ENCODE data around the gene KAT5. TPM values are rescaled to one million over a fixed set of nuclear protein-coding genes. Genes with fewer than 3 reads are reported as not detected.
A peak's percentile ranks its signal among the peaks of the same experiment; 100 is the strongest.
"Not testable (repeated sequence)": the region's sequence is repeated elsewhere in the genome, so short reads cannot be mapped to it uniquely, and the experiment has no call there.

The KAT5 gene
- total and polyA plus RNA-seq, 4 donors = 45.3 to 95.3 (median 79.3) TPM

GRCh38 chr11:65743681-65744025 is 31.6 kb downstream of the KAT5 start:
- no peak overlapping the region for H3K9ac ChIP-seq (ENCODE audit: insufficient read depth in 1 of 2, low read length in 2 of 2)
- TF ChIP-seq CTCF (IDR thresholded peaks at IDR 0.05; ENCODE audit: control extremely low read depth, extremely low read depth) = no peak
- DNase-seq (no peak), ATAC-seq (ENCODE audit: insufficient read depth, low FRiP score) (no peak)
- H3K36me3 ChIP-seq (ENCODE audit: control insufficient read depth in 4 of 4, insufficient read depth in 4 of 4, low read length in 4 of 4) = no peaks in the 10 kb centered on the region
- no peaks in the 10 kb centered on the region for H3K4me1 ChIP-seq (ENCODE audit: control insufficient read depth in 5 of 5, insufficient read depth in 5 of 5, low read length in 5 of 5)
- 78 to 88% methylated on average over 10 of the region's 10 CpGs for WGBS, 2 donors
- peaks cover 0 to 3% (median 0%) of the 10 kb centered on the region in 3 donors for H3K27me3 ChIP-seq (ENCODE audit: control insufficient read depth in 3 of 3, insufficient read depth in 3 of 3, low read length in 2 of 3)
- H3K27ac ChIP-seq (ENCODE audit: low read depth in 1 of 2, low read length in 1 of 2) = no peak overlapping the region
- H3K4me3 ChIP-seq = no peak overlapping the region
- no peaks in the 10 kb centered on the region for H3K9me3 ChIP-seq (ENCODE audit: control insufficient read depth in 4 of 4, insufficient read depth in 3 of 4, low read length in 3 of 4)

DNA sequence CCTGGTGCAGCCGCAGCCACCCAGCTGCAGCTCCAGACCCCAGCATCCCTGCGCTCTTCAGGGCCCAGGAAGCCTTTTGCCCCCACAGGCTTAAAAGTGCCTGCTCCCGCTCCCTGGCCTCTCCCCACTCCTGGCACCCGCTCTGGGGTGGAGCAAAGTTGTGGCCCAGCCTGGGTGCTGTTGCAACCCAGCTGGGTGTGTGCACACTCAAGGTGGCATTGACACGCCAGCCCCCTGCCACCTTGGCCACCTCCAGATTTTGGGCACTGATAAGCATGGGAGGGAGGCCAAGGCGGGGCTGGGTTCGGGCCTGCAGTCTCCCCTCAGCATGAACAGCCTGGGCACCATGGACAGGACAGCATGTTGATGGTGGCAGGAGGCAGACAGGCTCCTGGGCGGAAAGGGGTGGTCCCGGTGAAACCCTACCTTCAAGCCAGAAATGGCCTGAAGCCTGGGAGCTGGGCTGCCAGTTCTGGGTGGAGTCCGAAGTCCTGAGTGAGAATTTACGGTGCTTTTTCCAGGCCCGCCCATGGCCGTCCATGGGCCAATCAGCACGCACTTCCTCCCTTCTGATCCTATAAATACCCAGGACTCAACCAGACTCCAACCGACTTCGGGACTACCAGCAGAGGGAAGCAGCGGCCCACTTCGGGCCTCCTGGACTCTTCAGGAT is 32.1 kb downstream of the KAT5 start:
- ATAC-seq (ENCODE audit: insufficient read depth, low FRiP score) (no peak), DNase-seq (peak in 1 of 3 donors; percentile 8)
- Histone ChIP-seq H3K4me1 (ENCODE audit: control insufficient read depth in 5 of 5, insufficient read depth in 5 of 5, low read length in 5 of 5) (no peaks in the 10 kb centered on the region), H3K27ac (ENCODE audit: low read depth in 1 of 2, low read length in 1 of 2) (no peak overlapping the region), H3K36me3 (ENCODE audit: control insufficient read depth in 4 of 4, insufficient read depth in 4 of 4, low read length in 4 of 4) (no peaks in the 10 kb centered on the region), H3K4me3 (no peak overlapping the region), H3K9ac (ENCODE audit: insufficient read depth in 1 of 2, low read length in 2 of 2) (no peak overlapping the region), H3K9me3 (ENCODE audit: control insufficient read depth in 4 of 4, insufficient read depth in 3 of 4, low read length in 3 of 4) (no peaks in the 10 kb centered on the region), H3K27me3 (ENCODE audit: control insufficient read depth in 3 of 3, insufficient read depth in 3 of 3, low read length in 2 of 3) (peaks cover 0 to 3% (median under 1%) of the 10 kb centered on the region in 3 donors)
- 83 to 84% methylated on average over 17 to 18 of the region's 18 CpGs for WGBS, 2 donors
- no peak for TF ChIP-seq CTCF (IDR thresholded peaks at IDR 0.05; ENCODE audit: control extremely low read depth, extremely low read depth)

DNA sequence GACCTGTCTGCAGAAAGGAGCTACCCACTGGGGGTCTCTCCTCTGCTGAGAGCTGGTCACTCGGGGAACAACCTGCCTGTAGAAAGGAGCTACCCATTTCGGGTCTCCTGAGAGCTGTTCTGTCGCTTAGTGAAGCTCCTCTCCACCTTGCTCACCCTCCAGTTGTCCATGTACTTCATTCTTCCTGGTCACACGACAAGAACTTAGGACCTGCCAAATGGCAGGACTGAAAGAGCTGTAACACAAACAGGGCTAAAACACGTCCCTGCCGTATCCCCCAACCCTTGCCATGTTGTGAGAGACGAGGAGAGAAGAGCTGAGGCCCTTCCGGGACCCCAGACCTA is 32.6 kb downstream of the KAT5 start:
- no peak for TF ChIP-seq CTCF (IDR thresholded peaks at IDR 0.05; ENCODE audit: control extremely low read depth, extremely low read depth)
- Histone ChIP-seq H3K9me3 (ENCODE audit: control insufficient read depth in 4 of 4, insufficient read depth in 3 of 4, low read length in 3 of 4) (no peaks in the 10 kb centered on the region), H3K36me3 (ENCODE audit: control insufficient read depth in 4 of 4, insufficient read depth in 4 of 4, low read length in 4 of 4) (no peaks in the 10 kb centered on the region), H3K4me3 (no peak overlapping the region), H3K27me3 (ENCODE audit: control insufficient read depth in 3 of 3, insufficient read depth in 3 of 3, low read length in 2 of 3) (peaks cover 0 to 5% (median 3%) of the 10 kb centered on the region in 3 donors), H3K4me1 (ENCODE audit: control insufficient read depth in 5 of 5, insufficient read depth in 5 of 5, low read length in 5 of 5) (no peaks in the 10 kb centered on the region), H3K27ac (ENCODE audit: low read depth in 1 of 2, low read length in 1 of 2) (no peak overlapping the region), H3K9ac (ENCODE audit: insufficient read depth in 1 of 2, low read length in 2 of 2) (no peak overlapping the region)
- DNase-seq (no peak), ATAC-seq (ENCODE audit: insufficient read depth, low FRiP score) (no peak)
- 85 to 92% methylated on average over 8 of the region's 8 CpGs for WGBS, 2 donors

DNA sequence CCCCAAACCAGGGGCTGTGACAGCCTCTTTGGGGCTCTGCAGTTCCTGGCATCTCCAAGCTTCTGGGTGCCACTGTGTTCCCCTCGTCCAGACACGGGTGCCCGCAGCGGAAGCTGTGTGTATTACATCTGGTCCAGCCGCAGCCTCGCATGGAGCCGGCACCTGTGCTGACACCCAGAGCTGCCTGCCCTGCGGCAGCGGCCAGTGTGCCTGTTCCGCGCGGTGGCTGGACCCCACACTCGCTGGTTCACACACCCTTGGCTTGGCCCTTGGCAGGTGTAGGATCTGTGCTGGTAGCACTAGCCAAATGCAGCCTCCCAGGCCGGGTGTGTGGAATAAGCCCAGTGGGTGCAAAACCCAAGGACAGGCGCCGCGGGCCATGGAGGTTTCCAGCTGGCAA is 33.0 kb downstream of the KAT5 start:
- WGBS, 2 donors = 92 to 96% methylated on average over 17 of the region's 17 CpGs
- no peak for TF ChIP-seq CTCF (IDR thresholded peaks at IDR 0.05; ENCODE audit: control extremely low read depth, extremely low read depth)
- no peaks in the 10 kb centered on the region for H3K36me3 ChIP-seq (ENCODE audit: control insufficient read depth in 4 of 4, insufficient read depth in 4 of 4, low read length in 4 of 4)
- ATAC-seq (ENCODE audit: insufficient read depth, low FRiP score) (no peak), DNase-seq (no peak)
- H3K4me1 ChIP-seq (ENCODE audit: control insufficient read depth in 5 of 5, insufficient read depth in 5 of 5, low read length in 5 of 5) = no peaks in the 10 kb centered on the region
- peaks cover 0 to 8% (median 4%) of the 10 kb centered on the region in 3 donors for H3K27me3 ChIP-seq (ENCODE audit: control insufficient read depth in 3 of 3, insufficient read depth in 3 of 3, low read length in 2 of 3)
- no peak overlapping the region for H3K27ac ChIP-seq (ENCODE audit: low read depth in 1 of 2, low read length in 1 of 2)
- no peak overlapping the region for H3K9ac ChIP-seq (ENCODE audit: insufficient read depth in 1 of 2, low read length in 2 of 2)
- no peaks in the 10 kb centered on the region for H3K9me3 ChIP-seq (ENCODE audit: control insufficient read depth in 4 of 4, insufficient read depth in 3 of 4, low read length in 3 of 4)
- H3K4me3 ChIP-seq = no peak overlapping the region

DNA sequence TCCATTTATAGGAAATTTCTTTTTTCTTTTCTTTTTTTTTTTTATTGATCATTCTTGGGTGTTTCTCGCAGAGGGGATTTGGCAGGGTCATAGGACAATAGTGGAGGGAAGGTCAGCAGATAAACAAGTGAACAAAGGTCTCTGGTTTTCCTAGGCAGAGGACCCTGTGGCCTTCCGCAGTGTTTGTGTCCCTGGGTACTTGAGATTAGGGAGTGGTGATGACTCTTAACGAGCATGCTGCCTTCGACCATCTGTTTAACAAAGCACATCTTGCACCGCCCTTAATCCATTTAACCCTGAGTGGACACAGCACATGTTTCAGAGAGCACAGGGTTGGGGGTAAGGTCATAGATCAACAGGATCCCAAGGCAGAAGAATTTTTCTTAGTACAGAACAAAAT is 50.1 kb downstream of the KAT5 start:
- not testable (repeated sequence) for ATAC-seq (ENCODE audit: insufficient read depth, low FRiP score); H3K36me3 ChIP-seq (ENCODE audit: control insufficient read depth in 4 of 4, insufficient read depth in 4 of 4, low read length in 4 of 4); H3K4me1 ChIP-seq (ENCODE audit: control insufficient read depth in 5 of 5, insufficient read depth in 5 of 5, low read length in 5 of 5); H3K9ac ChIP-seq (ENCODE audit: insufficient read depth in 1 of 2, low read length in 2 of 2); H3K4me3 ChIP-seq; H3K27me3 ChIP-seq (ENCODE audit: control insufficient read depth in 3 of 3, insufficient read depth in 3 of 3, low read length in 2 of 3); H3K27ac ChIP-seq (ENCODE audit: low read depth in 1 of 2, low read length in 1 of 2); DNase-seq; H3K9me3 ChIP-seq (ENCODE audit: control insufficient read depth in 4 of 4, insufficient read depth in 3 of 4, low read length in 3 of 4)
- WGBS, 2 donors = 72 to 76% methylated on average over 5 of the region's 5 CpGs
